Neutrophil (primary cell): ENCODE data around the gene OSBPL10.

Experiments used
- H3K27ac ChIP-seq: fragments of 200-600 bp; sonication (generic); 2 replicates; pipeline ENCODE4 v1.5.1; 2016; ENCODE audit warnings: mild to moderate bottlenecking, moderate library complexity
- H3K27me3 ChIP-seq: fragments of 200-600 bp; sonication (generic); 2 replicates; pipeline ENCODE4 v1.6.0; 2016; ENCODE audit warnings: mild to moderate bottlenecking
- H3K36me3 ChIP-seq: fragments of 200-600 bp; sonication (generic); 2 replicates; pipeline ENCODE4 v1.5.1; 2017
- H3K4me1 ChIP-seq, 2 experiments: fragments of 200-600 bp in 1 of 2; sonication (generic) in 1 of 2; 1 replicate in 1 of 2; 2 replicates in 1 of 2; pipeline versions ENCODE4 v1.5.1 to v1.6.1; 2013 to 2016; ENCODE audit warnings: low read depth in 1 of 2, low read length in 1 of 2, mild to moderate bottlenecking in 1 of 2, moderate library complexity in 1 of 2; ENCODE audit not compliant: control insufficient read depth in 1 of 2, insufficient read depth in 1 of 2
- H3K4me3 ChIP-seq, 2 experiments: fragments of 200-600 bp in 1 of 2; sonication (generic) in 1 of 2; 1 replicate in 1 of 2; 2 replicates in 1 of 2; pipeline ENCODE4 v1.5.1; 2013 to 2016; ENCODE audit warnings: low read depth in 1 of 2, low read length in 1 of 2, mild to moderate bottlenecking in 1 of 2, moderate library complexity in 1 of 2
- H3K9me3 ChIP-seq: fragments of 200-600 bp; sonication (generic); 2 replicates; pipeline ENCODE4 v1.5.1; 2016
- TF ChIP-seq, protein P1 (sequence below): fragments of 200-600 bp; sonication (generic); IDR thresholded peaks from 2 replicates; pipeline ENCODE4 v1.5.1; 2016; ENCODE audit warnings: antibody characterized with exemption

OSBPL10 gene

GRCh38 chr3:31977736-31978135 is 3.3 kb downstream of the OSBPL10 start:
- H3K27me3 ChIP-seq, result peaks cover 95% of the 10 kb centered on the region
- H3K9me3 ChIP-seq, result no peaks in the 10 kb centered on the region
- TF ChIP-seq, protein P1, sequence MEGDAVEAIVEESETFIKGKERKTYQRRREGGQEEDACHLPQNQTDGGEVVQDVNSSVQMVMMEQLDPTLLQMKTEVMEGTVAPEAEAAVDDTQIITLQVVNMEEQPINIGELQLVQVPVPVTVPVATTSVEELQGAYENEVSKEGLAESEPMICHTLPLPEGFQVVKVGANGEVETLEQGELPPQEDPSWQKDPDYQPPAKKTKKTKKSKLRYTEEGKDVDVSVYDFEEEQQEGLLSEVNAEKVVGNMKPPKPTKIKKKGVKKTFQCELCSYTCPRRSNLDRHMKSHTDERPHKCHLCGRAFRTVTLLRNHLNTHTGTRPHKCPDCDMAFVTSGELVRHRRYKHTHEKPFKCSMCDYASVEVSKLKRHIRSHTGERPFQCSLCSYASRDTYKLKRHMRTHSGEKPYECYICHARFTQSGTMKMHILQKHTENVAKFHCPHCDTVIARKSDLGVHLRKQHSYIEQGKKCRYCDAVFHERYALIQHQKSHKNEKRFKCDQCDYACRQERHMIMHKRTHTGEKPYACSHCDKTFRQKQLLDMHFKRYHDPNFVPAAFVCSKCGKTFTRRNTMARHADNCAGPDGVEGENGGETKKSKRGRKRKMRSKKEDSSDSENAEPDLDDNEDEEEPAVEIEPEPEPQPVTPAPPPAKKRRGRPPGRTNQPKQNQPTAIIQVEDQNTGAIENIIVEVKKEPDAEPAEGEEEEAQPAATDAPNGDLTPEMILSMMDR, result no peak
- H3K27ac ChIP-seq, result no peak overlapping the region
- no peaks in the 10 kb centered on the region for H3K36me3 ChIP-seq
- peaks cover 11 to 15% of the 10 kb centered on the region in 2 experiments for H3K4me1 ChIP-seq
- no peak overlapping the region for H3K4me3 ChIP-seq

- Histone ChIP-seq H3K36me3 (no peaks in the 10 kb centered on the region), H3K4me3 (no peak overlapping the region), H3K4me1 (peaks cover 9 to 10% of the 10 kb centered on the region in 2 experiments), H3K9me3 (no peaks in the 10 kb centered on the region), H3K27me3 (peaks cover 83% of the 10 kb centered on the region), H3K27ac (no peak overlapping the region)
- TF ChIP-seq, protein P1, result no peak
Observed at GRCh38 chr3:31976302-31976701, 4.8 kb downstream of the OSBPL10 start.

GRCh38 chr3:31974964-31975363 is 6.1 kb downstream of the OSBPL10 start:
- Histone ChIP-seq H3K4me1 (no peaks in the 10 kb centered on the region), H3K27me3 (peaks cover 70% of the 10 kb centered on the region)
- TF ChIP-seq, protein P1, result no peak

DNA sequence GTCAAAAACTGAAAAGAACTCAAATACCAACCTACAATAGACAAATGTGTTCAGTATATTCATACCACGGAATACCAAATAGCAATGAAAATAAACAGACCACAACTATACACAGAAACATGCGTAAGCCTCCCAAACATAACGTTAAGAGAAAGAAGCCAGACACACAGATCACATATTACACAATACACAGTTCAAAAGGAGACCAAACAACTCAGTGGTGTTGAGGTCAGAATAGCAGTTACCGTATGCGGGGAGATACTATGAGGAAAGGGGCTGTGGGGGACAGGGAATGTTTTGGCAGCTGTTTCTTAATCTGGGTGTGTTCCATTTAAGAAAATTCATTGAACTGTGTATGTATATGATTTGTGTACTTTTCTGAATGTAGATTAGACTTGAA is 6.6 kb downstream of the OSBPL10 start:
- Histone ChIP-seq H3K4me1 (no peaks in the 10 kb centered on the region), H3K4me3 (no peak overlapping the region), H3K9me3 (no peaks in the 10 kb centered on the region), H3K27ac (no peak overlapping the region), H3K36me3 (no peaks in the 10 kb centered on the region), H3K27me3 (peaks cover 65% of the 10 kb centered on the region)
- TF ChIP-seq, protein P1, result no peak

More at GRCh38 chr3:31974964-31975363, 6.1 kb downstream of the OSBPL10 start:
- Histone ChIP-seq H3K27ac (no peak overlapping the region), H3K4me3 (no peak overlapping the region), H3K9me3 (no peaks in the 10 kb centered on the region), H3K36me3 (no peaks in the 10 kb centered on the region)

DNA sequence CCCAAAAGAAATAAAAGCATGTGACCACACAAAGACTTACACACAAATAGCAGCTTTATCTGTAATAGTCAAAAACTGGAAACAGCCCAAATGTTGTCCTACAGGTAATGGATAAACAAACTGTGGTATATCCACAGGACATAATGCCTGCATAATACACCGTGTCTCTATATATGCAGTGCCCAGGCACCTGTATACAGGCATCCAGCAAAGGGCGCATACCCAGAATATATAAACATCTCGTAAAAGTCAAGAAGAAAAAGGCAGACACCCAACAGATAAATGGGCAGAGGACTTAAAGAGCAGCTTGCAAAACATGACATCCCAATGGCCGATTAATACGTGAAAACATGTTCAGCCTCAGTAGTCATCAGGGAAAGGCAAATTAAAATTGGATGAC is 7.2 kb downstream of the OSBPL10 start:
- Histone ChIP-seq H3K36me3 (no peaks in the 10 kb centered on the region), H3K4me1 (no peaks in the 10 kb centered on the region), H3K4me3 (no peak overlapping the region), H3K27me3 (peaks cover 58% of the 10 kb centered on the region), H3K27ac (no peak overlapping the region), H3K9me3 (no peaks in the 10 kb centered on the region)
- TF ChIP-seq, protein P1, result no peak

DNA sequence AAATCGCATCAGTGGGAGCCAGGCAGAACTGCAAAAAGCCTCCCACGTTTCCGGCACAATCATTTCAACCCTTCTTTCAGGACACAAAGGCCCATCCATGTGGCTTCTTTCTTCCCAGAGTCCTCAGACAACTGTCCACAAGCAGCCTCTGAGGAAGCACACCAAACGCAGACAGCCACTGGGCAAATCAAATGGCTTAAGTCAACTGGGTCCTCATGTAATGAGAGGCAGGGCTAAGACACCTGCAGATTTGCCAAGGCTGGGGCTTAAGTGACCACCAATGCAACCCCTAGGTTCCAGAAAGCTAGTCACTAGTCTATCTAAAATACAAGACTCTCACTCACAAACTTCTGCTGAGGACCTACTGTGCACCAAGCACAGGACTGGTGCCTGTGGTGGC is 8.0 kb downstream of the OSBPL10 start:
- Histone ChIP-seq H3K4me1 (no peaks in the 10 kb centered on the region), H3K27me3 (peaks cover 51% of the 10 kb centered on the region), H3K36me3 (no peaks in the 10 kb centered on the region), H3K9me3 (no peaks in the 10 kb centered on the region), H3K4me3 (no peak overlapping the region), H3K27ac (no peak overlapping the region)
- TF ChIP-seq, protein P1, result no peak
